NT2/D1 (cell line): ENCODE results near the gene TNFRSF14.

Source experiments
- SUZ12 ChIP-seq: IDR thresholded peaks from 2 replicates; pipeline ENCODE4 v1.6.1; 2011; ENCODE audit not compliant: insufficient read length, insufficient read depth; ENCODE audit errors: extremely low read depth
- YY1 ChIP-seq: IDR thresholded peaks from 2 replicates; pipeline ENCODE4 v1.6.1; 2011; ENCODE audit not compliant: insufficient read length, insufficient read depth
- ZNF274 ChIP-seq: IDR thresholded peaks from 2 replicates; pipeline ENCODE4 v1.6.1; 2011; ENCODE audit warnings: mild to moderate bottlenecking, low read depth, low read length

DNA sequence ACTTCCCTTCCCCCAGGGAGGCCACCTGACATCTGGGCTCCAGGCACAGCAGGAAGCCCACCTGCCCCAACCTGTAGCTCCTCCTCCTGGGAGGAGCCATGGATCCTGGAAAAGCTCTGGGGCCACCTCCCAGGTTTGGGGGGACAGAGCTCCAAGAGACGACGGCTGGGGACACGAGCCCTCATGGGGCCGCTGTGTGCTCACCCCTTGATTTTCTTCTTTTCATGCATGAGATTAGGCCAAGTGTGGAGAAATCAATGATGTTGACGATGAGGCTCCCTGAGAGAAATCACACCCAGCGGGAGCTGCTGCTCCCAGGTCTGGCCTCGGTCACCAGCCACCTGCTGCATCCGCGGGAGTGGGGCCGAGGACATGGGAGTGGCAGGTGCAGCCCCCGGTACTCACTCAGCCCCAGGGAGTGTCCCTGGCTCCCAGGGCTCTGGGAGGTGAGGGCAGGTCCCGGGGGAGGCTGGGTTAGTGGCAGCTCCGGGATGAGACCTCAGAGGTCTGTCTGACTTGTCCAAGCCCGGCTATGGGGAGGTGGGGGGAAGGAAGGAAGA, 8.7 kb downstream of the TNFRSF14 start:
- TF ChIP-seq ZNF274 (no peak), YY1 (no peak), SUZ12 (no peak)
